Neural cell (in vitro differentiated cells): ENCODE measurements around the gene RSF1.

Source experiments
- TAF1 ChIP-seq: IDR thresholded peaks from 2 replicates; pipeline ENCODE4 v1.6.1; 2012; ENCODE audit warnings: low read depth
- TF ChIP-seq, protein P1 (sequence below): fragments of 450-650 bp; IDR thresholded peaks from 2 replicates; pipeline ENCODE4 v1.5.1; 2014; ENCODE audit warnings: antibody characterized with exemption, mild to moderate bottlenecking, moderate library complexity; ENCODE audit not compliant: poor library complexity, severe bottlenecking

DNA sequence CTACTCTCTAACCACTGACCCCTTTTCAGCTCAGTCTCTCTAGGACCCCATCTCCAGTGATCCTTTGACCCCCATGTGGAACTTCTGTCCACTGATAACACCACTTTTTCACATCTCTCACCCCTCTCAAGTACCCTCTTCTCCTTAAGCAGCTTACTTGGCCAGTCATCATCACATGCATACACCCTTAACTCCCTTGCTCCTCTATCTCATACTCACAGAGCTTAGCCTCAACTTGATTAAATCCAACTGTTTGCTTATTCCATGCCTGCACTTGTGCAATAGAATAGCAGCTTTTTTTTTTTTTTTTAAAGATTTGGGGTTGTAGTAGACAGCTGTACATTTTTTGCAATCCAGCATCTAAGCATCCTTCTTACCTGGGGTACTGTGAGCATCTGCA, 208.6 kb downstream of the RSF1 start:
- TF ChIP-seq, protein P1, sequence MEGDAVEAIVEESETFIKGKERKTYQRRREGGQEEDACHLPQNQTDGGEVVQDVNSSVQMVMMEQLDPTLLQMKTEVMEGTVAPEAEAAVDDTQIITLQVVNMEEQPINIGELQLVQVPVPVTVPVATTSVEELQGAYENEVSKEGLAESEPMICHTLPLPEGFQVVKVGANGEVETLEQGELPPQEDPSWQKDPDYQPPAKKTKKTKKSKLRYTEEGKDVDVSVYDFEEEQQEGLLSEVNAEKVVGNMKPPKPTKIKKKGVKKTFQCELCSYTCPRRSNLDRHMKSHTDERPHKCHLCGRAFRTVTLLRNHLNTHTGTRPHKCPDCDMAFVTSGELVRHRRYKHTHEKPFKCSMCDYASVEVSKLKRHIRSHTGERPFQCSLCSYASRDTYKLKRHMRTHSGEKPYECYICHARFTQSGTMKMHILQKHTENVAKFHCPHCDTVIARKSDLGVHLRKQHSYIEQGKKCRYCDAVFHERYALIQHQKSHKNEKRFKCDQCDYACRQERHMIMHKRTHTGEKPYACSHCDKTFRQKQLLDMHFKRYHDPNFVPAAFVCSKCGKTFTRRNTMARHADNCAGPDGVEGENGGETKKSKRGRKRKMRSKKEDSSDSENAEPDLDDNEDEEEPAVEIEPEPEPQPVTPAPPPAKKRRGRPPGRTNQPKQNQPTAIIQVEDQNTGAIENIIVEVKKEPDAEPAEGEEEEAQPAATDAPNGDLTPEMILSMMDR: no peak
- no peak for TF ChIP-seq TAF1
